Measurements from ENCODE around the gene ZNF215.
"Not testable (repeated sequence)": the region's sequence is repeated elsewhere in the genome, so short reads cannot be mapped to it uniquely, and the experiment has no call there.

Gene ZNF215

GRCh38 chr11:6926208-6927029 lies at the start of gene ZNF215:
Gene ZNF215 (plus strand): TSS chr11:6926426. CDS start chr11:6932273, 5,847 bp downstream.
- peak; percentile 20 for DNase-seq

DNA sequence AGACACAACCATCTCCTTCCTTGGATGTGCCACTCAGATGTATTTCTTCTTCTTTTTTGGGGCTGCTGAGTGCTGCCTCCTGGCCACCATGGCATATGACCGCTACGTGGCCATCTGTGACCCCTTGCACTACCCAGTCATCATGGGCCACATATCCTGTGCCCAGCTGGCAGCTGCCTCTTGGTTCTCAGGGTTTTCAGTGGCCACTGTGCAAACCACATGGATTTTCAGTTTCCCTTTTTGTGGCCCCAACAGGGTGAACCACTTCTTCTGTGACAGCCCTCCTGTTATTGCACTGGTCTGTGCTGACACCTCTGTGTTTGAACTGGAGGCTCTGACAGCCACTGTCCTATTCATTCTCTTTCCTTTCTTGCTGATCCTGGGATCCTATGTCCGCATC lies 49.3 kb upstream of the ZNF215 start:
- no peak for DNase-seq

DNA sequence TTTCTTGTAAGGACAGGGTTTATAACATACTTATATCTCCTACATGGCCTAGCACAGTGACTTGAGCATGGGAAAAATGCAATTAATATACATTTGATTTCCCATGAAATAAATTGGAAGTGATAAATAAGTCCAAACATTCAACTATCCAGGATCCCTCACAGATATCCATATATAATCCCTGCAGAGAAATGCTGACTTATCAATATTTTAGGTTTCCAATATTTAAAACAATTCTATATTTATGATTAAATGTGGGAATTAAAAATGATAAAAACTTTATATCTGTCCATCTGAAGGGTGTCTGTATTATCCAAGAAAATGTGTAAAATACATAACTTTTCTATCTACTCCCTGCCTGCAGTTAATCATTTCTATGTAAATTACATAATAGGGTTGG lies 43.5 kb upstream of the ZNF215 start:
- DNase-seq: no peak

DNA sequence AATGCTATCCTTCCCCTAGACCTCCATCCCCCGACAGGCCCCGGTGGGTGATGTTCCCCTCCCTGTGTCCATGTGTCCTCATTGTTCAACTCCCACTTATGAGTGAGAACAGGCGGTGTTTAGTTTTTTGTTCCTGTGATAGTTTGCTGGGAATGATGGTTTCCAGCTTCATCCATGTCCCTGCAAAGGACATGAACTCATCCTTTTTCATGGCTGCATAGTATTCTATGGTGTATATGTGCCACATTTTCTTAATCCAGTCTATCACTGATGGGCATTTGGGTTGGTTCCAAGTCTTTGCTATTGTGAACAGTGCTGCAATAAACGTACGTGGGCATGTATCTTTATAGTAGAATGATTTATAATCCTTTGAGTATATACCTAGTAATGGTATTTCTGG lies 38.5 kb upstream of the ZNF215 start:
- DNase-seq: not testable (repeated sequence)

DNA sequence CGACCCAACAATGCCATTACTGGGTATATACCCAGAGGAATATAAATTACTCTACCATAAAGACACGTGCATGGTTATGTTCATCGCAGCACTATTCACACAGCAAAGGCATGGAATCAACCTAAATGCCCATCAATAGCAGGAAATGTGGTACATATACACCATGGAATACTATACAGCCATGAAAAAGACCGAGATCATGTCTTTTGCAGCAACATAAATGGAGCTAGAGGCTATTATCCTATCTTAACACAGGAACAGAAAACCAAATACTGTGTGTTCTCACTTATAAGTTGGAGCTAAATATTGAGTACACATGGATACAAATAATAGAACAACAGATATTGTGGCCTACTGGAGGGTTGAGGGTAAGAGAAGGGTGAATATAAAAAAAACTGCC lies 37.4 kb upstream of the ZNF215 start:
- DNase-seq: no peak

DNA sequence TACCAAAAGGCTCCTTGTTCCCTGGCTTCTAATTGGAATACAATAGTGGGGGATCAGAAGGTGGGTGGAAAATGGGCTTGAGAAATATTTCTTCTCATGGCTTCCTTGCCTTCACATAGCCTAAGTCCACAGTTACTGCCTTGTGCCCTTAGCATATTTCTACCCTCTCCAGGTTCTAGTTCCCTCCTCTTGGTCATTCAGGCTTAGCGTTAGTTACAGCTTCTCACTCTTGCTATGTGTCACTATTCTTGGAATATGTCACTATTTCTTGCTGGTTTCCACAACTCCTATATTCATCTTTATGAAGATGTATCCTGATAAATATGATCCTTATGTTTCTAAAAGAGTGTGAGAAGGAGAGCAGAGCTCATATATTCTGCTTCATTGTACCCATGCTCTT lies 36.4 kb upstream of the ZNF215 start:
- no peak for DNase-seq

GRCh38 chr11:6892400-6892799 lies 33.8 kb upstream of the ZNF215 start, which contains the start of gene OR2D2:
Gene OR2D2 (minus strand): TSS chr11:6892500. CDS start chr11:6892500, 0 bp downstream.
- no peak for DNase-seq

DNA sequence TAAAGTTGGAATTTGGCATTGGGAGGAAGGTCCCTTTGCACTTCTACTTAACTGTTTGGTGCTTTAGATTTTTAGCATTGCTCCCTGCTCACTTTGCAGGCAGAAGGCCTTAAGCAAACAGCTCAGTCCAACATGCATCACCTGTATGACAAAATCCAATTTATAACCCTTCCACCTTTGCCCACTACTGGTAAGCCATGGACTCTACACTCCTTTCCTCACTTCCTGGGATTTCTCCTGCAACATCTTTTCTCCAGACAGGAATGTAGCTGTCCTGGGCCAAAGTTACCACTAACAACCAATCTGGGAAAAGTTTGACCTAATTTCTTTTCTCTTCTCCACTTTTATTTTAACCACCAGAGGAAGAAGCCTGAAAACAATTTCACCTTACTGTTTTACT lies 32.1 kb upstream of the ZNF215 start:
- no peak for DNase-seq

DNA sequence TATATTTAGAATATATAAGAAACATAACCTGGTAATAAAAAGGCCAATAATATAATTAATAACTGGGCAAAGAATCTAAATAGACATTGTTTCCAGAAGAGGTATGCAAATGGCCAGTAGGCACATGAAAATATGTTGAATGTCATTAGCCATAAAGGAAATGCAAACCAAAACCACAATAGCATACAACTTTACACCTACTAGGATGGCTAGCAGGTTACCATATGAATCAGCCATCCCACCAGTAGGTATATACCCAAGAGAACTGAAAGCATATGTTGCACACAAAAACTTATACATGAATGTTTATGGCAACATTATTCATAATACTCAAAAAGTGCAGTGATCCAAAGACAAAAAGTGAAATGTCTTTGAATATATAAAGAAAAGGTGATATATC lies 31.2 kb upstream of the ZNF215 start:
- DNase-seq: no peak

- DNase-seq: no peak
Observed at GRCh38 chr11:6898911-6899310, 27.3 kb upstream of the ZNF215 start.

DNA sequence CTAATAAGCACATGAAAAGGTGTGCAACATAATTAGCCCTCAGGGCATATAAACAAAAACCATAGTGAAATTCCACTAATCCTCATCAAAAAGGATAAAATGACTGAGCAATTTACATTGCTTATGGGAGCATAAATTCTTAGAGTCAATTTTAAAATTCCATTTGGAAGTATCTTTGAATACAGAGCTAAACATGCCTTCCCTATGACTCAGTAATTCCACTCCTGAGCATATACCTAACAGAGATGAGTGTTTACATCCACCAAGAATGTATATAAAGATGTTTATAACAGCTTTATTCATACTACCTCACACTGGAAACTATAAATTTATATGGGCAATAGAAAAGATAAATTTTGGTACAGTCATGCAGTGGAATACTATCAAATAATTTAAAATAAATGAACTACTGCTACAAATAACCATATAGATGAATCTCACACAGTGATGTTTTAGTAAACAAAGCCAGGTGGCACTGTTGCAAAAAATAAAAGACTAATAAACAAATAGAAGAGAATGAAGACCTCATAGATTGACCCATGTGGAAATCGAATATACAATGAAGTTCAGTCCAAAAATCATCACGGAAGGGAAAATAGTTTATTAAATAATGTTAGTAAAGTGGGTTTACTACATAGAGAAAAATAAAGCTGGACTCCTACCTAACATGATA lies 25.8 kb upstream of the ZNF215 start:
- no peak for DNase-seq

GRCh38 chr11:6904804-6905203 lies 21.4 kb upstream of the ZNF215 start:
- not testable (repeated sequence) for DNase-seq

DNA sequence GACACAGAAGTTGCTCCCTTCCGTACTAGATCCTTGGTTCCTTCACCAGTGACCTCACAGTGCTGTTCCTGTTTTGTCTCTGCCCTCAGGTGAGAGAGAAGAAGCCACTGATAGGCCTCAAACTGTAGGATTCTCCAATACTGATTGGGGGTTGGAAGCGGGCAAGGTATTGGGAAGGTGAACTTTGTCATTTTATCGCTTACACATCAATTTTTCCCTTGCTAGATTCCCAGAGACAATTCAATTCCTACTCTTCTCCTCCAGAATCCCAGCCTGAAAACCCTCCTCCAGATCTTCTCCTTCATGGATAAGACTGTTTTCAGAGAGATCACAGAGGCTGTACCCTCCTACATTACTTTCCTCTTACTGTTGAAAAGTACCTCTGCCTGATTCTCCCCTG lies 14.8 kb upstream of the ZNF215 start:
- no peak for DNase-seq

- DNase-seq: no peak
Observed at GRCh38 chr11:6911948-6912347, 14.3 kb upstream of the ZNF215 start.

- no peak for DNase-seq
Observed at GRCh38 chr11:6919698-6920097, 6.5 kb upstream of the ZNF215 start.

DNA sequence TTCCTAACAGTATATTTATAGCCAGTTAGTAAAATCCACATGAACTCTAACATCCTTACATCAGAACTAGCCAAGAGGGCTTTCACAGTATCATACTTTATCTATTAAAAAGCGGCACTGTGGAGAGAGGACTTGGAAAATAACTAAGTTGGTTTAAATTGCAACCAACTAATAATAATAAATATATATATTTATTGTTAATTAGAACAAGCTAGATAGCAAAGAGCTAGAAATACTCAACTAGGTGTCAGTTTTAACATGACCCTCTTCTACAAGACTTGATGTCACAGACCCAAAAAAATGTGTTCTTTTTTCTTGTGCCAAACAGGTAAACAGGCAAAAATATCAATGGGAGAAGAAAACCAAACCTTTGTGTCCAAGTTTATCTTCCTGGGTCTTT lies 5.5 kb upstream of the ZNF215 start, which contains the start of gene OR2D3:
Gene OR2D3, plus strand, starts transcription at position 301 of the 400 bp plus-strand sequence. Its CDS starts 0 bp downstream, at position 301.
- DNase-seq: no peak

GRCh38 chr11:6925007-6925577 lies 1.1 kb upstream of the ZNF215 start:
- DNase-seq: no peak

- no peak for DNase-seq
Observed at GRCh38 chr11:6925636-6926207, 504 bp upstream of the ZNF215 start.

GRCh38 chr11:6927030-6927617 lies 898 bp downstream of the ZNF215 start:
- no peak for DNase-seq

GRCh38 chr11:6928916-6929315 lies 2.7 kb downstream of the ZNF215 start:
- DNase-seq: no peak

GRCh38 chr11:6931146-6931713 lies 5.0 kb downstream of the ZNF215 start:
- no peak for DNase-seq

DNA sequence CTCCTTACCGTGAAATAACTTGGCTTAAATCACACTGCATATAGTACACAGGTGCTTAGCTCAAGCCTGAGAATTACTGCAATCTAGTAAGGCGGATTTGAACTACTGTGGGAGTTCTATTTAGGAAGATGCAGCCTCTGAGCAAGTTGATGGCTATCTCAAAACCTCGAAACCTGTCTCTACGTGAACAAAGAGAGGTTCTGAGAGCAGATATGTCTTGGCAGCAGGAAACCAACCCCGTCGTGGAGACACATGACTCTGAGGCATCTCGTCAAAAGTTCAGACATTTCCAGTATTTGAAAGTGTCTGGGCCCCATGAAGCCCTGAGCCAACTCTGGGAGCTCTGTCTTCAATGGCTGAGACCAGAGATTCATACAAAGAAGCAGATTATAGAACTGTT lies 5.9 kb downstream of the ZNF215 start:
- DNase-seq: no peak

- DNase-seq: no peak
Observed at GRCh38 chr11:6941970-6942369, 15.7 kb downstream of the ZNF215 start.

Data from stimulated activated CD4-positive, alpha-beta T cell treated with anti-CD3 and anti-CD28 coated beads, Interleukin-4, amount 100 ng/mL, for 1 hour (primary cell).